Central memory CD8-positive, alpha-beta T cell (primary cell): ENCODE results near the gene FSIP1.

ENCODE experiments used
- ATAC-seq: fragments of 150-1000 bp; cut with Tn5 transposase; replicated peaks from 2 replicates; pipeline ENCODE4 v1.10.0; 2022; ENCODE audit warnings: mild to moderate bottlenecking, moderate FRiP score, moderate number of reproducible peaks; ENCODE audit not compliant: poor library complexity, severe bottlenecking; ENCODE audit errors: extremely low read depth
- DNase-seq, 2 donors: peaks; one replicate each; pipeline ENCODE4 v3.0.0; 2021; ENCODE audit warnings: low spot score in 2 of 2
- H3K27ac Mint-ChIP-seq: one replicate; pipeline ENCODE4 v1.8.0; 2022; ENCODE audit warnings: low read depth, mild to moderate bottlenecking, moderate library complexity, mixed read lengths
- H3K27me3 Mint-ChIP-seq: one replicate; pipeline ENCODE4 v1.8.0; 2022; ENCODE audit warnings: mixed read lengths
- H3K36me3 Mint-ChIP-seq: one replicate; pipeline ENCODE4 v1.8.0; 2022; ENCODE audit warnings: mild to moderate bottlenecking, moderate library complexity, mixed read lengths; ENCODE audit not compliant: insufficient read depth
- H3K4me1 Mint-ChIP-seq: one replicate; pipeline ENCODE4 v1.8.0; 2022; ENCODE audit warnings: mixed read lengths
- H3K4me3 Mint-ChIP-seq: one replicate; pipeline ENCODE4 v1.8.0; 2022; ENCODE audit warnings: mild to moderate bottlenecking, moderate library complexity, mixed read lengths
- H3K9me3 Mint-ChIP-seq: one replicate; pipeline ENCODE4 v1.8.0; 2022; ENCODE audit warnings: mixed read lengths

FSIP1 gene

GRCh38 chr15:39641191-39641889 is 141.3 kb downstream of the FSIP1 start:
- peak in 1 of 2 donors; percentile 41 for DNase-seq
- Mint-ChIP-seq H3K9me3 (no peaks in the 10 kb centered on the region), H3K27ac (peak overlapping the region; percentile 92), H3K4me3 (peak overlapping the region; percentile 33), H3K36me3 (no peaks in the 10 kb centered on the region), H3K4me1 (peaks cover 22% of the 10 kb centered on the region), H3K27me3 (no peaks in the 10 kb centered on the region)
- peak; percentile 94 for ATAC-seq

- H3K4me3 Mint-ChIP-seq = peak overlapping the region; percentile 41
- DNase-seq = no peak
- no peak for ATAC-seq
- no peaks in the 10 kb centered on the region for H3K27me3 Mint-ChIP-seq
- H3K27ac Mint-ChIP-seq = peak overlapping the region; percentile 92
- no peaks in the 10 kb centered on the region for H3K36me3 Mint-ChIP-seq
- H3K9me3 Mint-ChIP-seq = no peaks in the 10 kb centered on the region
- peaks cover 22% of the 10 kb centered on the region for H3K4me1 Mint-ChIP-seq
These were observed 142.0 kb downstream of the FSIP1 start for GRCh38 chr15:39640665-39641064.

- peaks cover 22% of the 10 kb centered on the region for H3K4me1 Mint-ChIP-seq
- H3K9me3 Mint-ChIP-seq = no peaks in the 10 kb centered on the region
- no peak for DNase-seq
- H3K27me3 Mint-ChIP-seq = no peaks in the 10 kb centered on the region
- no peak overlapping the region for H3K4me3 Mint-ChIP-seq
- ATAC-seq = no peak
- H3K27ac Mint-ChIP-seq = no peak overlapping the region
- no peaks in the 10 kb centered on the region for H3K36me3 Mint-ChIP-seq
These were observed 143.6 kb downstream of the FSIP1 start for GRCh38 chr15:39639037-39639436.

- H3K27ac Mint-ChIP-seq = no peak overlapping the region
These were observed 144.6 kb downstream of the FSIP1 start for GRCh38 chr15:39638041-39638440.

GRCh38 chr15:39631357-39631756 is 151.3 kb downstream of the FSIP1 start:
- Mint-ChIP-seq H3K27me3 (no peaks in the 10 kb centered on the region), H3K4me3 (peak overlapping the region; percentile 8), H3K4me1 (peaks cover 50% of the 10 kb centered on the region), H3K27ac (peak overlapping the region; percentile 76), H3K36me3 (peaks cover 2% of the 10 kb centered on the region), H3K9me3 (no peaks in the 10 kb centered on the region)
- DNase-seq (no peak), ATAC-seq (no peak)

More at GRCh38 chr15:39638041-39638440, 144.6 kb downstream of the FSIP1 start:
- Mint-ChIP-seq H3K36me3 (no peaks in the 10 kb centered on the region), H3K9me3 (no peaks in the 10 kb centered on the region), H3K4me3 (no peak overlapping the region), H3K27me3 (no peaks in the 10 kb centered on the region), H3K4me1 (peaks cover 22% of the 10 kb centered on the region)
- no peak for DNase-seq
- ATAC-seq = no peak

- no peaks in the 10 kb centered on the region for H3K27me3 Mint-ChIP-seq
- H3K9me3 Mint-ChIP-seq = no peaks in the 10 kb centered on the region
- H3K4me1 Mint-ChIP-seq = peaks cover 64% of the 10 kb centered on the region
- no peak for ATAC-seq
- peak overlapping the region; percentile 100 for H3K27ac Mint-ChIP-seq
- peaks cover 5% of the 10 kb centered on the region for H3K36me3 Mint-ChIP-seq
- H3K4me3 Mint-ChIP-seq = peak overlapping the region; percentile 54
- DNase-seq = no peak
These were observed 152.7 kb downstream of the FSIP1 start for GRCh38 chr15:39629906-39630305.

- peak overlapping the region; percentile 54 for H3K4me3 Mint-ChIP-seq
- H3K4me1 Mint-ChIP-seq = peaks cover 69% of the 10 kb centered on the region
- peak; percentile 61 for ATAC-seq
These were observed 153.3 kb downstream of the FSIP1 start for GRCh38 chr15:39629371-39629770.

GRCh38 chr15:39628546-39629257 is 153.9 kb downstream of the FSIP1 start:
- no peak for ATAC-seq
- H3K4me3 Mint-ChIP-seq = peak overlapping the region; percentile 54
- H3K4me1 Mint-ChIP-seq = peaks cover 75% of the 10 kb centered on the region
- H3K27me3 Mint-ChIP-seq = no peaks in the 10 kb centered on the region
- no peaks in the 10 kb centered on the region for H3K9me3 Mint-ChIP-seq
- H3K36me3 Mint-ChIP-seq = peaks cover 11% of the 10 kb centered on the region
- DNase-seq = no peak
- peak overlapping the region; percentile 100 for H3K27ac Mint-ChIP-seq

More at GRCh38 chr15:39629371-39629770, 153.3 kb downstream of the FSIP1 start:
- Mint-ChIP-seq H3K9me3 (no peaks in the 10 kb centered on the region), H3K36me3 (peaks cover 10% of the 10 kb centered on the region), H3K27ac (peak overlapping the region; percentile 100), H3K27me3 (no peaks in the 10 kb centered on the region)
- peak; percentile 33 to 61 for DNase-seq

- no peak for DNase-seq
- H3K9me3 Mint-ChIP-seq = no peaks in the 10 kb centered on the region
- peak overlapping the region; percentile 49 for H3K4me3 Mint-ChIP-seq
- H3K27me3 Mint-ChIP-seq = no peaks in the 10 kb centered on the region
- H3K27ac Mint-ChIP-seq = peak overlapping the region; percentile 100
- H3K36me3 Mint-ChIP-seq = peaks cover 14% of the 10 kb centered on the region
- no peak for ATAC-seq
- peaks cover 81% of the 10 kb centered on the region for H3K4me1 Mint-ChIP-seq
These were observed 154.5 kb downstream of the FSIP1 start for GRCh38 chr15:39628144-39628508.

GRCh38 chr15:39627451-39628143 is 155.0 kb downstream of the FSIP1 start:
- H3K27ac Mint-ChIP-seq = peak overlapping the region; percentile 100
- peaks cover 14% of the 10 kb centered on the region for H3K36me3 Mint-ChIP-seq
- no peaks in the 10 kb centered on the region for H3K9me3 Mint-ChIP-seq
- ATAC-seq = no peak
- DNase-seq = no peak
- peaks cover 86% of the 10 kb centered on the region for H3K4me1 Mint-ChIP-seq
- H3K4me3 Mint-ChIP-seq = peak overlapping the region; percentile 49
- H3K27me3 Mint-ChIP-seq = no peaks in the 10 kb centered on the region

GRCh38 chr15:39625856-39626255 is 156.8 kb downstream of the FSIP1 start:
- Mint-ChIP-seq H3K27ac (peak overlapping the region; percentile 100), H3K4me1 (peaks cover 91% of the 10 kb centered on the region), H3K4me3 (peak overlapping the region; percentile 76), H3K27me3 (no peaks in the 10 kb centered on the region), H3K9me3 (no peaks in the 10 kb centered on the region), H3K36me3 (peaks cover 14% of the 10 kb centered on the region)
- no peak for ATAC-seq
- no peak for DNase-seq

GRCh38 chr15:39625451-39625850 is 157.2 kb downstream of the FSIP1 start:
- ATAC-seq = no peak
- H3K9me3 Mint-ChIP-seq = no peaks in the 10 kb centered on the region
- peaks cover 87% of the 10 kb centered on the region for H3K4me1 Mint-ChIP-seq
- H3K27ac Mint-ChIP-seq = peak overlapping the region; percentile 100
- no peak for DNase-seq
- peaks cover 14% of the 10 kb centered on the region for H3K36me3 Mint-ChIP-seq
- no peaks in the 10 kb centered on the region for H3K27me3 Mint-ChIP-seq
- peak overlapping the region; percentile 76 for H3K4me3 Mint-ChIP-seq
